Heart right ventricle (tissue), 16 donors: Measurements from ENCODE around the gene ZBED3. TPM values are rescaled to one million over a fixed set of nuclear protein-coding genes. Genes with fewer than 3 reads are reported as not detected.

ENCODE experiments used
- ATAC-seq, 8 donors: fragments of 200-7000 bp; cut with Tn5 transposase; one replicate each; pipeline ENCODE4 v1.9.1; 2020; ENCODE audit warnings: mild to moderate bottlenecking in 8 of 8, moderate library complexity in 8 of 8, moderate number of reproducible peaks in 1 of 8
- DNase-seq, 2 donors: peaks; one replicate each; pipeline ENCODE4 v3.0.0-alpha.2; 2020
- H3K27ac ChIP-seq, 10 donors: fragments of 200-600 bp; sonication (generic) in 2 of 10; one replicate each; pipeline versions ENCODE4 v1.5.0 to v1.8.0; 2020 to 2022; ENCODE audit warnings: mild to moderate bottlenecking in 3 of 10
- H3K27me3 ChIP-seq, 7 donors: fragments of 200-600 bp; one replicate each; pipeline ENCODE4 v1.8.0; 2021 to 2022; ENCODE audit warnings: mild to moderate bottlenecking in 2 of 7
- H3K36me3 ChIP-seq, 9 donors: fragments of 200-600 bp; sonication (generic) in 1 of 9; one replicate each; pipeline versions ENCODE4 v1.5.0 to v1.8.0; 2020 to 2022; ENCODE audit warnings: mild to moderate bottlenecking in 2 of 9
- H3K4me1 ChIP-seq, 9 donors: fragments of 200-600 bp; sonication (generic) in 1 of 9; one replicate each; pipeline versions ENCODE4 v1.5.0 to v1.8.0; 2020 to 2022; ENCODE audit warnings: mild to moderate bottlenecking in 4 of 9
- H3K4me3 ChIP-seq, 10 donors: fragments of 200-600 bp; sonication (generic) in 2 of 10; one replicate each; pipeline versions ENCODE4 v1.5.0 to v1.8.0; 2020 to 2022; ENCODE audit warnings: mild to moderate bottlenecking in 7 of 10, moderate library complexity in 2 of 10
- H3K9me3 ChIP-seq, 11 donors: fragments of 200-600 bp in 10 of 11; sonication (generic) in 2 of 11; one replicate each; pipeline versions ENCODE4 v1.5.0 to v1.8.0; 2013 to 2022; ENCODE audit warnings: mild to moderate bottlenecking in 2 of 11, control low read depth in 1 of 11, moderate library complexity in 1 of 11
- WGBS, 2 donors: extraction: QIAGEN DNeasy Blood & Tissue Kit; methylation state at CpG; one replicate each; pipeline ENCODE4 v1.1.7; 2013; ENCODE audit warnings: inconsistent platforms in 1 of 2; 5-methylcytosine and 5-hydroxymethylcytosine counted together
- intact Hi-C, 10 donors: fragments of 100-400 bp; cut with DNase I; formaldehyde crosslinking; loops; one replicate each; pipeline versions ENCODE4 v1.11.1 to v1.14.2; 2022
- polyA plus RNA-seq, 2 donors: library from polyadenylated mRNA; stranded (reverse); fragments of 200-250 nt; gene quantifications; one replicate each; pipeline ENCODE4 v1.2.3, GENCODE V29; 2013
- total RNA-seq, 10 donors: library from RNA; stranded (reverse); fragmentation: NEBNext Ultra II Directional in 3 of 10; extraction: Animal tissue kit (Norgen Biotek cat#: 25700) in 3 of 10; gene quantifications; one replicate each; pipeline versions ENCODE4 v1.2.1 to v1.2.4, GENCODE V29; 2021 to 2023
- TF ChIP-seq, protein P1 (sequence below), 9 donors: fragments of 200-600 bp; sonication (generic) in 2 of 9; IDR thresholded peaks; one replicate each; pipeline versions ENCODE4 v1.5.0 to v1.8.0; 2021 to 2022; ENCODE audit warnings: antibody characterized with exemption in 9 of 9, mild to moderate bottlenecking in 5 of 9, moderate library complexity in 1 of 9
- donor health status: Arrhythmogenic right ventricular cardiomyopathy.
- donor health status: ischemic (EF 13 %, LVEDD 7.1; RV severe dilation, severe dysfunction).
- donor health status: healthy with polysubstance abuse.
- donor health status: DM: no; HTN: yes; CAD: no.
- donor health status: DM: no; HTN: no; CAD: no.
- donor health status: ischemic (EF 25% LVEDD 6.9; RV normal size, moderate dysfunction).
- donor health status: ischemic (EF 25% LVEDD 5.7; RV mildly dilated, moderate dysfunction).
- donor health status: healthy.
- donor health status: DM: yes; HTN: yes; CAD: no.
- donor health status: Ischemic cardiomyopathy.
- donor health status: ischemic (EF 35%, LVEDD 5.7; RV mildly dilated, moderate dysfunction).
- donor health status: nonischemic (EF 11% LVEDD 7.7; RV severe dilation, severe dysfunction).
- donor health status: DM: yes; HTN: yes; CAD: no.
- donor health status: PGD.
- donor health status: ischemic (EF 29% LVEDD 5.4; RV normal size, mild dysfunction).
- donor health status: nonischemic (EF 23%, LVEDD 6.1; RV moderate dilation, normal function).

ZBED3 gene
- total and polyA plus RNA-seq, 12 donors, result 2.6 to 8.9 (median 5.9) TPM

- no peak for ATAC-seq
- Histone ChIP-seq H3K4me3 (peak overlapping the region in 3 of 10 donors; percentile 75 to 95 (median 95)), H3K36me3 (peaks cover 0 to 32% (median 21%) of the 10 kb centered on the region in 9 donors), H3K4me1 (peaks cover 0 to 31% (median 19%) of the 10 kb centered on the region in 9 donors), H3K27ac (no peak overlapping the region), H3K27me3 (no peaks in the 10 kb centered on the region), H3K9me3 (peaks cover 0 to 16% (median 0%) of the 10 kb centered on the region in 11 donors)
- 92 to 93% methylated on average over 3 of the region's 3 CpGs for whole genome bisulfite sequencing, 2 donors
- no peak for DNase-seq
- TF ChIP-seq, protein P1, sequence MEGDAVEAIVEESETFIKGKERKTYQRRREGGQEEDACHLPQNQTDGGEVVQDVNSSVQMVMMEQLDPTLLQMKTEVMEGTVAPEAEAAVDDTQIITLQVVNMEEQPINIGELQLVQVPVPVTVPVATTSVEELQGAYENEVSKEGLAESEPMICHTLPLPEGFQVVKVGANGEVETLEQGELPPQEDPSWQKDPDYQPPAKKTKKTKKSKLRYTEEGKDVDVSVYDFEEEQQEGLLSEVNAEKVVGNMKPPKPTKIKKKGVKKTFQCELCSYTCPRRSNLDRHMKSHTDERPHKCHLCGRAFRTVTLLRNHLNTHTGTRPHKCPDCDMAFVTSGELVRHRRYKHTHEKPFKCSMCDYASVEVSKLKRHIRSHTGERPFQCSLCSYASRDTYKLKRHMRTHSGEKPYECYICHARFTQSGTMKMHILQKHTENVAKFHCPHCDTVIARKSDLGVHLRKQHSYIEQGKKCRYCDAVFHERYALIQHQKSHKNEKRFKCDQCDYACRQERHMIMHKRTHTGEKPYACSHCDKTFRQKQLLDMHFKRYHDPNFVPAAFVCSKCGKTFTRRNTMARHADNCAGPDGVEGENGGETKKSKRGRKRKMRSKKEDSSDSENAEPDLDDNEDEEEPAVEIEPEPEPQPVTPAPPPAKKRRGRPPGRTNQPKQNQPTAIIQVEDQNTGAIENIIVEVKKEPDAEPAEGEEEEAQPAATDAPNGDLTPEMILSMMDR (IDR thresholded peaks at IDR 0.05), result no peak
- intact Hi-C loops, result loop anchor here in 2 of 10 donors (5.0 kb wide), 2 partner anchors 55 to 165 kb away; partner anchors contain the start of gene ZBED3 (in 1 of the 2)
Observed at GRCh38 chr5:77031891-77032290, 55.2 kb downstream of the ZBED3 start.

GRCh38 chr5:77030097-77031071 lies 56.7 kb downstream of the ZBED3 start, which contains the start of gene AGGF1:
Gene AGGF1 (plus strand): TSS chr5:77030404. CDS start chr5:77030767, 363 bp downstream.
- TF ChIP-seq, protein P1 (IDR thresholded peaks at IDR 0.05), result no peak
- intact Hi-C loops, result loop anchor here in 2 of 10 donors (5.0 kb wide), 2 partner anchors 57 to 163 kb away; partner anchors contain the start of gene ZBED3 (in 1 of the 2)
- DNase-seq (peak; percentile 92 to 95), ATAC-seq (peak; percentile 100)
- peak within 1 kb of the TSS; percentile 50 to 99 (median 85) for H3K4me3 ChIP-seq
- H3K27ac ChIP-seq, result peak within 1 kb of the TSS; percentile 57 to 98 (median 92)
- H3K36me3 ChIP-seq, result peaks cover 0 to 17% (median 5%) of the 10 kb centered on the region in 9 donors
- peaks cover 0 to 16% (median 0%) of the 10 kb centered on the region in 11 donors for H3K9me3 ChIP-seq
- H3K4me1 ChIP-seq, result peaks cover 0 to 31% (median 19%) of the 10 kb centered on the region in 9 donors
- no peaks in the 10 kb centered on the region for H3K27me3 ChIP-seq
- 0 to 1% methylated on average over 77 to 82 of the region's 82 CpGs for WGBS, 2 donors

- Histone ChIP-seq H3K36me3 (peaks cover 0 to 8% (median 0%) of the 10 kb centered on the region in 9 donors), H3K27ac (peak overlapping the region in 9 of 10 donors; percentile 83 to 98 (median 94)), H3K9me3 (peaks cover 0 to 16% (median 0%) of the 10 kb centered on the region in 11 donors), H3K4me1 (peaks cover 0 to 31% (median 19%) of the 10 kb centered on the region in 9 donors), H3K4me3 (peak overlapping the region in 9 of 10 donors; percentile 71 to 99 (median 85)), H3K27me3 (no peaks in the 10 kb centered on the region)
- WGBS, 2 donors, result 97 to 98% methylated on average over 2 of the region's 2 CpGs
- ATAC-seq (no peak), DNase-seq (no peak)
- intact Hi-C loops, result loop anchor here in 1 of 10 donors (10.0 kb wide), 1 partner anchor 155 kb away; no protein-coding TSS in a partner anchor
- TF ChIP-seq, protein P1 (IDR thresholded peaks at IDR 0.05), result no peak
Observed at GRCh38 chr5:77029376-77029885, 57.7 kb downstream of the ZBED3 start.
